NCI-H460 (cell line): Measurements from ENCODE around the gene RAX2. TPM values are rescaled to one million over a fixed set of nuclear protein-coding genes. Genes with fewer than 3 reads are reported as not detected.
"Not testable (repeated sequence)": the region's sequence is repeated elsewhere in the genome, so short reads cannot be mapped to it uniquely, and the experiment has no call there.

Experiments
- DNase-seq: peaks from one replicate; pipeline ENCODE4 v3.0.0-alpha.2; 2016; ENCODE audit warnings: low read depth; ENCODE audit errors: extremely low read depth
- total RNA-seq: library from RNA; depleted of rRNA; stranded (reverse); fragments of >200 nt; shearing (Covaris generic); gene quantifications from 2 replicates; pipeline ENCODE4 v1.2.3, GENCODE V29; 2014

RAX2 gene
- total RNA-seq, 1 experiment from 2014 or later, result not detected

GRCh38 chr19:3778899-3779723 lies 7.1 kb upstream of the RAX2 start:
- DNase-seq, result no peak

DNA sequence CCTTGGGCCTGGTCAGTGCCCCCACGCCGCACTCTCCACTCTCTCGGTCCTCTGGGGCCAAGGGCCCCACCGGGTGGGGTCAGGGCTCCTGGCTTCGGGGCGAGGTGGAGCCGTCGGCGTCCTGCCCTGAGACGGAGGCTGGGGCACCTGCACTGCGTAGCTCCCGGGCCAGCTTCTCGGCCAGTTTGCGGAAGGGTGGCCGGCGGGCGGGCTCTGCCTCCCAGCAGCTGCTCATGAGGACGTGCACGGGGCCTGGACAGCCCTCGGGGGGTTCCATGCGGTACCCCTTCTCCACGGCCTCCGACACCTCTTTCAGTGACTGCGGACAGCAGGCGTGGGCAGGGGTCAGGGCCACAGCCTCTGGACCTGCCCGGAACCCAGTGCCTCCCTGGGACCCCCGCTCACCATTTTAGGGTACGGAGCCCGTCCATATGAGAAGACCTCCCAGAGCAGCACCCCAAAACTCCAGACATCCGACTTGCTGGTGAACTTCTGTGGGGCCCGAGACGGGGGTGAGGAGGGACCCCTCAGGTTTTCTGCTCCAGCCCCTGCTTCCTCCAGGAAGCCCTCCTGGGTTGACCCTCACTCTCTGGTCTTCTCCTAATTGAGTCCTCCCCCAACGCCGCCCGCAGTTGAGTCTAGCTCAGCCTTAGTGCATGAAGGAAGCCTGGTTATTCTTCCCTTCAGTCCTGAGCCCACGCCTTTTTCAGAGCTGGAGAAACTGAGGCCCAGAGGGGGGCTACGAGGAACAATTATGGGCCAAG lies 6.3 kb upstream of the RAX2 start:
- DNase-seq, result no peak

GRCh38 chr19:3776479-3777040 lies 4.5 kb upstream of the RAX2 start:
- no peak for DNase-seq

- no peak for DNase-seq
Observed at GRCh38 chr19:3775831-3776230, 3.8 kb upstream of the RAX2 start.

DNA sequence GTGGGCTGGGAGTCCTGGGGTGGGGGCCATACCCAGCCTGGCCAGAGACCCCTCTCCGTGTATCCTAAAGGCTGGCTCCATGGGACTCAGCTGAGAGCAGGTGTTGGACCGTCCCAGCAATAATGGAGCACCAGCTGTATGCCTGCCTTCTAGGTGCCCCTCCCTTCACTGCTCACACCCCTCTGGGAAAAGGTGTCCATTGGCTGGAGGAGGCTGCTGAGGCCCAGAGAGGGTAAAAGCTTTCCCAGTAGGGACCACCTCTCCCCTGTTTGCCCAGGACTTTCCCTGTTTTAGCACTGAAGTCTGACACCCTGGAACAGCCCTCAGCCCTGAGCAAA lies 3.3 kb upstream of the RAX2 start:
- DNase-seq, result no peak

- DNase-seq, result no peak
Observed at GRCh38 chr19:3774621-3775373, 2.8 kb upstream of the RAX2 start.

DNA sequence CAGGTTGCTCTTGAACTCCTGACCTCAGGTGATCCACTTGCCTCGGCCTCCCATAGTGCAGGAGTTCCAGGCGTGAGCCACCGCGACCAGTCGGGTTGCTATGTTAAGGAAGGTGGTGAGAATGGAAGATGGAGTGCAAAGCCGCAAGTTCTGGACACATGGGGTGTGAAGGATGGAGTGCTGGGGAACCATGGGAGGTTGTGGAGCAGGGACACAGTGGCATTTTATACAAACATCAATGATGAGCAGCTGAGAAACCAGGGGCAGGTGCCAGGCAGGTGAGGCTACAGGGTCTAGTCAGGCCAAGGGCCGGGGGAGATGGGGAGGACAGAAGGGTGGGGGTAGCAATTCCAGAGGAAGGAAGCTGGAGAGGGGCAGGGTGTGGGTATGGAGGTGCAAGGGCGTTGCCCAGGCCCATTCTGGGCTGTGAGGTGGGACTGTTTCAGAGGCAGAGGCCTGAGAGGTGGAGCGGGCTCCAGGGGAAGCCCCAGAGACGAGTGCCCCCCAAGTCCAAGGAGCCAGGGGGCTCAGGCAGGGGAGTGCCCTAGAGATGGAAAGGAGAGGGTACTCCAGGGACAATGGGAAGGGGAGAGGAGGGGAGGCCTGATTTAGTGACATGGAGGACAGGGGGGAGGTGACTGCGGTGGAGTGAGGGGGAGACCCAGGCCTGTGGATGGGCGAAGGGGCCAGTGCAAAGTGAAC lies 1.9 kb upstream of the RAX2 start:
- no peak for DNase-seq

GRCh38 chr19:3771000-3771905 lies 775 bp downstream of the RAX2 start:
- no peak for DNase-seq

GRCh38 chr19:3770136-3770999 lies 1.7 kb downstream of the RAX2 start:
- no peak for DNase-seq

DNA sequence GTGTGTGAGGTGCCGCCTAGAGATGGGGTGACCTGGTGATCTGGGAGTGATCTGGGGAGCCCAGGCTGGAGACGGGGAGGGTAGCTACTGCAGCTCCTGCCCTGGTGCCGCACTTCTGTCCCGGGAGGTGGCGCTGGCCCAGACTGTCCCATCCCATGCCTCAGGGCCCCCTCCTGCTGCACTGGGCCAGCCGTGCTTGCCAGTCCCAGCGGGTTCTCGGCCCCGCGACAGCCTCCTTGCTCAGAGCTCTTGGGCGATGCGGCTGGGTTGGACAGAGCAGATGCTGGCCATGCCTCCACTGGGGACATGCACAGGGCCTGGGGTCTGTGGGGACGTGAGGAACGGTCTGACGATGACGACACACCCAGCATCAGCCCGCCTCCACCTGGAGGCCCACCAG lies 2.5 kb downstream of the RAX2 start:
- DNase-seq, result no peak

DNA sequence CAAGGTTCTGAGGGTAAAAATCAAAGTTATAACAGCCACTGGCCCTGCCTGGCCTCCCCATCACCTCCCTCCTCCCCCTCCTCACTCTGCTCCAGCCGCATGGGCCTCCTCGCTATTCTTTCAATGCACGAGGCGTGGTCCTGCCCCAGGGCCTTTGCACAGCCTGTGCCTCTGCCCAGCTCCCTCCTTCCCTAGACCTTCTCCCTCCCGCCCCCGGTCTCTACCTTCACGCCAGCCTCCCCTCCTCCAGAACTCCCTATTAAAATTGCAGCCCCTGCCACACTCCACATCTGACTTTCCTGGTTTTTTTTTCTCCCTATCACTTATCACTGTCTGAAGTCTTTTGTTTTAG lies 3.3 kb downstream of the RAX2 start:
- no peak for DNase-seq

DNA sequence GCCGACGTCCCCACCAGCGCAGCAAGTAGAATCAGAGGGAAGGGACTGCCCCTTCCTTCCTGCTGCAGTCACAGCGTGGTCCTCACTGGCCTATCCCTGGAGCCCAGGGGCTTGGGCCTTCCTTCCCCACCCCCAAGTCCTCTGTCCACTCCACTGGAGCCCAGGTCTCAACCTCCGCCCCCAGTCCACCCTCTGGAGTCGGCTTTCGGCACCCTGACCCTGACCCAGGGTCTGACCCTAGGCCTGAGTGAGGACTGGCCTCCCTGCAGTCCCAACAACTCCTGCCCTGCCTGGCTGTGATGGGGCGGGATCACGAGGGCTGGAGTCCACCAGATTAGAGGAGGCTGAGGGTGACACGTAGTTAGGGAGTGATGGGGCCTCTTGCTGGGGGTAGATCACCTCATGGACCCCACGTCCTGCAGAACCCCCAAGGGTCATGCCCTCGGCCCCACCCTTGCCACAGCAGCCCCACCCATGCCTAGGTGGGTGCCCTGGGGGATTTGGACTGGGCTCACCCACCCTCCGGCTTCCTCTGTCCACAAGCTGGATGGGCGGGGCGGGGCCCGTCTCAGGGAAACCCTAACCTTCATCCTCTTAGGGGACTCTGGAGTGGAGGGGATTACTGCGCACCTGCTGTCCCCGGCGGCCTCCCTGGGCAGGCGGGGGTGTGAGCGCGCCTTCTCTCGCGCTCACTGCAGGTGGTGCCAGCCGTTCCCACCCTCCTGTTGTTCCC lies 3.8 kb downstream of the RAX2 start:
- no peak for DNase-seq

- DNase-seq, result no peak
Observed at GRCh38 chr19:3767050-3767449, 5.0 kb downstream of the RAX2 start.

GRCh38 chr19:3766520-3766919 lies 5.5 kb downstream of the RAX2 start:
- no peak for DNase-seq

DNA sequence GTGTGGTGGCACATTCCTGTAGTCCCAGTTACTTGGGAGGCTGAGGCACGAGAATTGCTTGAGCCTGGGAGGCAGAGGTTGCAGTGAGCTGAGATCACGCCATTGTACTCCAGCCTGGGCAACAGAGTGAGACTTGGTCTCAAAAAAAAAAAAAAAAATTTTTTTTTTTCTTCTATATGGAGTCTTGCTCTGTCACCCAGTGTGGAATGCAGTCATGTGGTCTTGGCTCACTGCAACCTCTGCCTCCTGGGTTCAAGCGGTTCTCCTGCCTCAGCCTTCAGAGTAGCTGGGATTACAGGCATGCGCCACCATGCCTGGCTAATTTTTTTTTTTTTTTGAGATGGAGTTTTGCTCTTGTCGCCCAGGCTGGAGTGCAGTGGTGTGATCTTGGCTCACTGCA lies 6.3 kb downstream of the RAX2 start:
- DNase-seq, result not testable (repeated sequence)

- no peak for DNase-seq
Observed at GRCh38 chr19:3765121-3765520, 6.9 kb downstream of the RAX2 start.

DNA sequence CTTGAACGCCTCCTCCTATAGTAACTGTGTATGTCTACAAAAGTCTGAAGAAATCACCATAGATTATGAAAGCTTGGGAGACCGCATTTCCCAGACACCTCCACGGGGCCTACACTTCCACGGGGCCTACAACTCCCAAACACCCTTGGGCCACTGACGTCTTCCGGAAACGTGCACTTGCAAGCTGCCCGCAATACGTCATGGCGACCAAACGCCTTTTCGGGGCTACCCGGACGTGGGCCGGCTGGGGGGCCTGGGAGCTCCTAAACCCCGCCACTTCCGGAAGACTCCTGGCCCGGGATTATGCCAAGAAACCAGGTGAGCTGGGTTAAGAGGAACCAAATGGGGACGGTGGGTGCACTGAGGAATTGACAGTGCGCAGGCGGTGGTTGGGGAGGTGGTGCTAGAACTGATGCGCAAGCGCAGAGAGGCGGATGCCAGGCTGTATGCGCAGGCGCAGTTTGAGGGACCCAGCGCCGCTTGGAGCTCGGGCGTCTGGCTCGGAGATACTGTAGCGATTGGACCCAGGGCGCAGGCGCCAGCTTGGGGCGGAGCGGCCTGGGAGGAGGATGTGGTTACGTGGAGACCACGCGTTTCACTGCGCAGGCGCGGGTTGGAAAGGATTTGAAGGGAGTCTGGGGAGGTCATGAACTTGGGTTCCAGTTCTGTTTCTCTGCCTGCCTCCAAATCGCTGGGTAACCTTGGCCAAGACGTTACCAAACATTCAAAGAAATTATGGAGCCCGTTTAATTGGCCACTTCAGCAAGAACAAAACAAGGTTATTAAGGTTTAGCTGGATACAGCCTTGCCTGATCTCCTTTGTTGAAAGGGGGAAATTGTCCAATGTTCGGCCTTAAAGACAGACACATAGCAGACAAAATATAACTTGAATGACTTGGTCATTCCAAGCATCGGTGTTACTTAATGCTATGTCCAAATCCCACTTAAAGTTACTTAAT lies 9.2 kb downstream of the RAX2 start, which contains the start of gene MRPL54:
TSS of gene MRPL54 (plus strand) at position 182 of the 959 bp plus-strand sequence. CDS start at position 201, 19 bp downstream.
- DNase-seq, result peak; percentile 98
